Tibial nerve (tissue), 4 donors: Measurements from ENCODE around the gene MGLL. TPM values are rescaled to one million over a fixed set of nuclear protein-coding genes. Genes with fewer than 3 reads are reported as not detected.

ENCODE experiments used
- DNase-seq, 2 donors: peaks; one replicate each; pipeline ENCODE4 v3.0.0-alpha.2; 2019; ENCODE audit warnings: low spot score in 2 of 2
- H3K27ac ChIP-seq, 4 donors: fragments of 200-600 bp; sonication (generic) in 3 of 4; one replicate each; pipeline ENCODE4 v1.5.1; 2017 to 2019; ENCODE audit warnings: mild to moderate bottlenecking in 1 of 4
- H3K27me3 ChIP-seq, 2 donors: fragments of 200-600 bp; sonication (generic) in 1 of 2; one replicate each; pipeline versions ENCODE4 v1.5.1 to v1.6.0; 2017 to 2019
- H3K36me3 ChIP-seq, 3 donors: fragments of 200-600 bp; sonication (generic); one replicate each; pipeline ENCODE4 v1.5.1; 2018 to 2019
- H3K4me1 ChIP-seq, 4 donors: fragments of 200-600 bp; sonication (generic) in 3 of 4; one replicate each; pipeline ENCODE4 v1.5.1; 2017 to 2019
- H3K4me3 ChIP-seq, 4 donors: fragments of 200-600 bp; sonication (generic) in 3 of 4; one replicate each; pipeline ENCODE4 v1.5.1; 2017 to 2019; ENCODE audit warnings: mild to moderate bottlenecking in 1 of 4, moderate library complexity in 1 of 4
- H3K9me3 ChIP-seq, 4 donors: fragments of 200-600 bp; sonication (generic) in 3 of 4; one replicate each; pipeline ENCODE4 v1.5.1; 2017 to 2019
- EP300 ChIP-seq, 2 donors: sonication (generic); formaldehyde crosslinking; IDR thresholded peaks; one replicate each; pipeline ENCODE4 v1.6.1; 2017; ENCODE audit warnings: antibody characterized with exemption in 2 of 2, mild to moderate bottlenecking in 1 of 2
- POLR2A ChIP-seq, 2 donors: fragments of 450-650 bp; IDR thresholded peaks; one replicate each; pipeline ENCODE4 v1.6.1; 2017; ENCODE audit warnings: antibody characterized with exemption in 2 of 2, mild to moderate bottlenecking in 2 of 2, moderate library complexity in 2 of 2
- WGBS, 2 donors: methylation state at CpG; one replicate each; pipeline ENCODE4 v1.1.5; 2018; 5-methylcytosine and 5-hydroxymethylcytosine counted together
- total RNA-seq, 4 donors: library from RNA; depleted of rRNA; stranded (reverse); fragments of >200 nt; gene quantifications; one replicate each; pipeline ENCODE4 v1.1.0, GENCODE V29; 2016
- TF ChIP-seq, protein P1 (sequence below), 5 experiments: fragments of 200-600 bp in 3 of 5; fragments of 450-650 bp in 2 of 5; sonication (generic) in 3 of 5; IDR thresholded peaks; one replicate each; pipeline ENCODE4 v1.5.1; 2016 to 2019; ENCODE audit warnings: antibody characterized with exemption in 5 of 5, mild to moderate bottlenecking in 3 of 5, moderate library complexity in 2 of 5

Gene MGLL
- total RNA-seq, 4 donors from 2014 or later = 67.5 to 96.6 (median 86.1) TPM

DNA sequence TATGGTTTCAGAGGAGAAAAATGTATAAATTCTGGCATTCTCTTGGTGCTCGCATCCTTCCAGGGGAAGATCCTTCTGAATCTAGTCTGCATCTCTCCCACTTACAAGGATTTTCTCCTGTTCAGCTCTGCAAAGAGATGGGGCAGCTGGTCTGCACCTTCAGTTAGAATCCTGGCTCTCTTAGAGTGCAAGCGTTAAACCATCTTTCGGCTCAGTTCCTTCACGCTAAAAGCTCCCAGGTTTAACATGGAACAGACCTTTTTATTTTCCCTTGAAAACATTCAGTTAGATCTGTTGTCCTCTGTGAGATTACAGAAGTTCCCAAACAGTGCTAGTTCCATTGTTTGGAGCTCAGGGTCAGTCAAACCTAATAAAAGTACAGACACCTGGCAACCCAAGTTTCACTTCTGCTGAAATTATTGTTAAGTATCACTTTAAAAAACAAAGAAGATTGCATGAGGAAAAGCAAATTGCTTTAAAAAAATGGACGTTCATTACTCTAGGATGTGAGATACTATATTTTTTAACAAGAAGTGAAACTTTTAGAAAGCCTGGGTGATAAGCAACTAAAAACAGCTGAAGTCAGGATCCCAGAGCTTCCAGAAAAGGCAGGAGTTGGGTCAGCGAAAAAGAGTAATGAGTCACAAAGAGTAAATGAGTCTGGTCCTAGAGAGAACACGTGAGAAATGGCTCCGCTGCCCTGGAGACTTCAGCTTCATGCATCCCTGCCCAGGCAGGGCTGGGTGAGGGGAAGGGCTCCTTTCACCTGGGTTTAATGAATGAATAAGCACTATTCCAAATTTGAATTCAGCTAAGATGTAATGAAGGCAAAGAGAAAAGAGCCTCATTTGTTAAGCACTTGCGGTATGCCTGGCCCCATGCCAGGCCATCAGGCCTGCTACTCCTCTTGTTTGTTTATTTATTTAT lies 86.3 kb downstream of the MGLL start:
- WGBS, 2 donors = 50 to 52% methylated on average over 9 of the region's 9 CpGs
- peak in 1 of 2 donors; percentile 33 for DNase-seq
- H3K4me3 ChIP-seq = no peak overlapping the region

DNA sequence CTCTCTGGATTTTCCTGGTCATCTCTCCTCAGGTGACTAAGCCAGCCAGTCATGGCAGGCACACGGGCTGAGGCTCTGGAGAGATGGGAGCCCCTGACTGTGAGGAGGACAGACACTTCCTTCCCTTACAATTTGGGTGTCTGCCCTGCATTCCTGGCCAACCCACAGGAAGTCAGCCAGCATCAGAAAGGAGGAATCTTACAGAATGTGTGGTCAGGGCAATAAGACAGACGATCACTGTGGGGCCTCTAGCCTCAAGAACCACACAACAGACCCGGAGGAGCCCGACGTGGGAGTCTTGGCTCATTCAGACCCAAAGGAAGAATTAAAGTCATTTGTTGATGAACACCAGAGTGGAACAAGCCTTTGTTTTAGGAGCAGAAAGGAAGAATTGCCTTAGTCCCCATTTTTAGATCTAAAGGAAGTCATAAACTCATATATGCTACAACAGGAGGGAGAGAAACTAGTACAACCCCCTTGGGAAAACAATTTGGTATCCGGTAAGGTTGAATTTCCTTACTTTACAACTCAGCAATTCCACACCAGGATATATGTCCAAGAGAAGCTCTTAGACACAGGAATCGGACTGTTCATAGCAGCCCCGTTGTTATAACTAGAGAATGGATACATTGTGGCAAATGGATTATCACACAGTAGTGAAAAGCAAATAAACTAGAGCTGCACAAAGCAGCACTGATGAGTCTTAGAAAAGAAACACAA lies 87.4 kb downstream of the MGLL start:
- peak overlapping the region in 3 of 4 donors; percentile 46 to 79 (median 77) for H3K27ac ChIP-seq
- no peak overlapping the region for H3K4me3 ChIP-seq
- WGBS, 2 donors = 7 to 11% methylated on average over 8 of the region's 8 CpGs
- no peaks in the 10 kb centered on the region for H3K27me3 ChIP-seq
- H3K4me1 ChIP-seq = peaks cover 0 to 84% (median 69%) of the 10 kb centered on the region in 4 donors
- DNase-seq = peak in 1 of 2 donors; percentile 32
- no peaks in the 10 kb centered on the region for H3K9me3 ChIP-seq
- no peaks in the 10 kb centered on the region for H3K36me3 ChIP-seq
- TF ChIP-seq EP300 (IDR thresholded peaks at IDR 0.05) (peak in 1 of 2 donors; percentile 56), POLR2A (IDR thresholded peaks at IDR 0.05) (no peak)
- TF ChIP-seq, protein P1, sequence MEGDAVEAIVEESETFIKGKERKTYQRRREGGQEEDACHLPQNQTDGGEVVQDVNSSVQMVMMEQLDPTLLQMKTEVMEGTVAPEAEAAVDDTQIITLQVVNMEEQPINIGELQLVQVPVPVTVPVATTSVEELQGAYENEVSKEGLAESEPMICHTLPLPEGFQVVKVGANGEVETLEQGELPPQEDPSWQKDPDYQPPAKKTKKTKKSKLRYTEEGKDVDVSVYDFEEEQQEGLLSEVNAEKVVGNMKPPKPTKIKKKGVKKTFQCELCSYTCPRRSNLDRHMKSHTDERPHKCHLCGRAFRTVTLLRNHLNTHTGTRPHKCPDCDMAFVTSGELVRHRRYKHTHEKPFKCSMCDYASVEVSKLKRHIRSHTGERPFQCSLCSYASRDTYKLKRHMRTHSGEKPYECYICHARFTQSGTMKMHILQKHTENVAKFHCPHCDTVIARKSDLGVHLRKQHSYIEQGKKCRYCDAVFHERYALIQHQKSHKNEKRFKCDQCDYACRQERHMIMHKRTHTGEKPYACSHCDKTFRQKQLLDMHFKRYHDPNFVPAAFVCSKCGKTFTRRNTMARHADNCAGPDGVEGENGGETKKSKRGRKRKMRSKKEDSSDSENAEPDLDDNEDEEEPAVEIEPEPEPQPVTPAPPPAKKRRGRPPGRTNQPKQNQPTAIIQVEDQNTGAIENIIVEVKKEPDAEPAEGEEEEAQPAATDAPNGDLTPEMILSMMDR (IDR thresholded peaks at IDR 0.05) = no peak

More for the DNA sequence above, 86.3 kb downstream of the MGLL start:
- Histone ChIP-seq H3K36me3 (no peaks in the 10 kb centered on the region), H3K9me3 (no peaks in the 10 kb centered on the region), H3K27ac (peak overlapping the region in 3 of 4 donors; percentile 35 to 79 (median 77)), H3K4me1 (peaks cover 0 to 83% (median 72%) of the 10 kb centered on the region in 4 donors), H3K27me3 (no peaks in the 10 kb centered on the region)
- TF ChIP-seq POLR2A (IDR thresholded peaks at IDR 0.05) (no peak), EP300 (IDR thresholded peaks at IDR 0.05) (peak in 1 of 2 donors; percentile 61)

DNA sequence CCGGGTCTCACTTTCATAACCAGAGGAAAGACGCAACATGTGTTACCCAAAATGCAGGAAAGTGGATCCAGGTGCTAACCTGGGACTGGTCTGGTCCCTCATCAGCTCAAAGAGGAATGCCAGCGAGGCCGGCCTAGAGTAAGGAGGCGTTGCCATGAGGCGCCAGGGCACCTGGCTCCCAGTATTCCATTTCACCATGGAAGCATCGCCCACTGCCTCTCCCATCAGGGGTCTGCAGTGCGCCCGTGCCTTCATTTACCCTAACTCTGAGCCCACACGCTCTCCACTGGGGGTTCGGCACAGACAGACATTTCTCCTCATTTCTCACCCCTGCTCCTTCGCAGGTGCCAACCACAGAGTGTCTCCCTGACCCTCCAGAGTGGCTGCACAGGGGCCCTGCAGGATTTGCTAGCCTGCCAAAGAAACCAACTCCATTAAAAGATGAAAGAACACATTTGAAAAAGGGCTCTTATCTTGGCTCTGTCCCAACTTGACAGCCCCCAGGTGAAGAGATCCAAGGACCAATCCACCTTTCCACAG lies 88.1 kb downstream of the MGLL start:
- H3K27me3 ChIP-seq = no peaks in the 10 kb centered on the region
- WGBS, 2 donors = 95 to 97% methylated on average over 12 of the region's 12 CpGs
- peak overlapping the region in 3 of 4 donors; percentile 46 to 79 (median 77) for H3K27ac ChIP-seq
- TF ChIP-seq EP300 (IDR thresholded peaks at IDR 0.05) (no peak), POLR2A (IDR thresholded peaks at IDR 0.05) (no peak)
- TF ChIP-seq, protein P1 (IDR thresholded peaks at IDR 0.05) = no peak
- no peaks in the 10 kb centered on the region for H3K36me3 ChIP-seq
- DNase-seq = no peak
- peaks cover 0 to 81% (median 62%) of the 10 kb centered on the region in 4 donors for H3K4me1 ChIP-seq
- H3K9me3 ChIP-seq = no peaks in the 10 kb centered on the region
- no peak overlapping the region for H3K4me3 ChIP-seq

DNA sequence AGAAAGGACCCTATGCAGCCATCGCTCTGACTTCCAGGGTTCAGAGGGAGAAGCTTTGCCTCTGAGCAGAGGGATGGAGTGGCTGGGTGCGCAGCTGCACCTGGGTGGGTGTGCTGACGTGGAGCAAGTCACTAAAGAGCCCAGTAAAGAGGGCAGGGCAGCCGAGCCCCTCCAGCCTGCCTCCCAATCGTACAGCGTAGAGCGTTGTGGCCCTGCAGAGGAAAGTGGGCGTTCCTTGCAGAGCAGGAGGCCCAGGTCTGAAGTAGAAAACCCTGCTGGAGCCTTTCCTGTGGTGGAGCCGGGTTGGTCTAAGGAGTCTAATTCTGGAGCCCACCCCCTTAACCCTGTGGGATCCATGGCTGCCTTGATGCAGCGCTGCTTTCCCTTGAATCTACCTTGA lies 88.5 kb downstream of the MGLL start:
- no peak for DNase-seq
- H3K27ac ChIP-seq = peak overlapping the region in 2 of 4 donors; percentile 77 to 79
- H3K9me3 ChIP-seq = no peaks in the 10 kb centered on the region
- TF ChIP-seq EP300 (IDR thresholded peaks at IDR 0.05) (no peak), POLR2A (IDR thresholded peaks at IDR 0.05) (no peak)
- TF ChIP-seq, protein P1 (IDR thresholded peaks at IDR 0.05) = no peak
- no peaks in the 10 kb centered on the region for H3K36me3 ChIP-seq
- H3K27me3 ChIP-seq = no peaks in the 10 kb centered on the region
- 90 to 92% methylated on average over 10 of the region's 10 CpGs for WGBS, 2 donors
- H3K4me3 ChIP-seq = no peak overlapping the region
- peaks cover 0 to 80% (median 58%) of the 10 kb centered on the region in 4 donors for H3K4me1 ChIP-seq

DNA sequence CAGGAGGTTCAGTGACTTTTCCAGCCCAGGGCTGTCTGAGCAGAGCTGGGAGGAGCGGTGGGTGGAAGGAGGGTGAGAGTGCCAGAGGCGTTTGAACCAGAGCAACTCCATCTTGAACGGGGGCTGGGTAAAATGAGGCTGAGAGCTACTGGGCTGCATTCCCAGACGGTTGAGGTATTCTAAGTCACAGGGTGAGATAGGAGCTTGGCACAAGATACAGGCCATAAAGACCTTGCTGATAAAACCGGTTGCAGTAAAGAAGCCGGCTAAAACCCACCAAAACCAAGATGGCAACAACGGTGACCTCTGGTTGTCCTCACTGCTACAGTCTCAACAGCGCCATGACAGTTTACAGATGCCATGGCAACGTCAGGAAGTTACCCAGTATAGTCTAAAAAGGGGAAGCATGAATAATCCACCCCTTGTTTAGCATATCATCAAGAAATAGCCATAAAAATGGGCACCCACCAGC lies 89.4 kb downstream of the MGLL start:
- Histone ChIP-seq H3K36me3 (no peaks in the 10 kb centered on the region), H3K9me3 (no peaks in the 10 kb centered on the region), H3K27me3 (no peaks in the 10 kb centered on the region), H3K27ac (peak overlapping the region in 2 of 4 donors; percentile 40 to 51), H3K4me3 (no peak overlapping the region), H3K4me1 (peaks cover 0 to 79% (median 49%) of the 10 kb centered on the region in 4 donors)
- DNase-seq = no peak
- 89 to 93% methylated on average over 9 of the region's 9 CpGs for WGBS, 2 donors
- no peak for TF ChIP-seq EP300 (IDR thresholded peaks at IDR 0.05)
- TF ChIP-seq, protein P1 (IDR thresholded peaks at IDR 0.05) = no peak
- no peak for TF ChIP-seq POLR2A (IDR thresholded peaks at IDR 0.05)
